Panc1 (cell line): ENCODE results near the gene VAV3. TPM values are rescaled to one million over a fixed set of nuclear protein-coding genes. Genes with fewer than 3 reads are reported as not detected.

Experiments used
- ATAC-seq: fragments of 200-7000 bp; cut with Tn5 transposase; 2 replicates; pipeline ENCODE4 v1.9.1; 2020; ENCODE audit warnings: mild to moderate bottlenecking, moderate library complexity
- BruUV-seq: library from RNA; stranded (reverse); fragments of 400-500 nt; replicated peaks from 2 replicates; lab custom pipeline; 2021; lab: Mats Ljungman, UMichigan
- CTCF ChIA-PET: fragments of 300-600 bp; sonication (Branson Sonifier 250); formaldehyde crosslinking; loops from one replicate; lab custom pipeline; 2022; ENCODE audit warnings: antibody characterized with exemption; lab: Charles Lee
- POLR2A ChIA-PET: fragments of 300-600 bp; sonication (Branson Sonifier 250); formaldehyde crosslinking; loops from one replicate; lab custom pipeline; 2022; ENCODE audit warnings: antibody characterized with exemption; lab: Charles Lee
- DNase-seq: peaks from one replicate; pipeline ENCODE4 v3.0.0-alpha.2; 2010; ENCODE audit warnings: low read depth, low spot score
- H3K27ac ChIP-seq: 2 replicates; pipeline ENCODE4 v1.5.1; 2011; ENCODE audit warnings: mild to moderate bottlenecking, low read length, inconsistent platforms
- H3K27me3 ChIP-seq: fragments of 200-500 bp; sonication (Bioruptor generic); 2 replicates; pipeline ENCODE4 v1.6.0; 2014; ENCODE audit warnings: low read length, inconsistent platforms; ENCODE audit not compliant: control insufficient read depth, insufficient read depth
- H3K36me3 ChIP-seq: fragments of 200-500 bp; sonication (Bioruptor generic); 2 replicates; pipeline ENCODE4 v1.5.1; 2014; ENCODE audit warnings: inconsistent platforms, mild to moderate bottlenecking, low read length, moderate library complexity; ENCODE audit not compliant: control insufficient read depth, insufficient read depth
- H3K4me1 ChIP-seq: 2 replicates; pipeline ENCODE4 v1.5.1; 2011; ENCODE audit warnings: inconsistent platforms, mild to moderate bottlenecking, low read length, moderate library complexity; ENCODE audit not compliant: control insufficient read depth, insufficient read depth
- H3K4me3 ChIP-seq, 2 experiments: 2 replicates each; pipeline ENCODE4 v1.5.1; 2011 to 2012; ENCODE audit warnings: low read depth in 2 of 2, low read length in 2 of 2, mild to moderate bottlenecking in 2 of 2, inconsistent platforms in 1 of 2, moderate library complexity in 1 of 2
- H3K9me3 ChIP-seq: fragments of 200-500 bp; sonication (Bioruptor generic); 2 replicates; pipeline ENCODE4 v1.5.1; 2014; ENCODE audit warnings: low read depth, mild to moderate bottlenecking, inconsistent platforms, low read length, moderate library complexity; ENCODE audit not compliant: control insufficient read depth, insufficient read depth
- CTCF ChIP-seq: fragments of 450-650 bp; IDR thresholded peaks from 2 replicates; pipeline ENCODE4 v1.5.1; 2017; ENCODE audit warnings: mild to moderate bottlenecking
- POLR2AphosphoS5 ChIP-seq: IDR thresholded peaks from 2 replicates; pipeline ENCODE4 v1.6.1; 2012; ENCODE audit warnings: mild to moderate bottlenecking, low read depth, low read length, moderate library complexity
- SIN3A ChIP-seq: IDR thresholded peaks from 2 replicates; pipeline ENCODE4 v1.6.1; 2012; ENCODE audit warnings: low read depth, mild to moderate bottlenecking, low read length, moderate library complexity, borderline replicate concordance; ENCODE audit not compliant: insufficient read depth
- TCF7L2 ChIP-seq: IDR thresholded peaks from 2 replicates; pipeline ENCODE4 v1.6.1; 2011; ENCODE audit warnings: mild to moderate bottlenecking, low read depth, low read length, inconsistent platforms
- in situ Hi-C: cut with HindIII; loops from 2 replicates; pipeline ENCODE4 v1.10.0; 2016; ENCODE audit warnings: low sequenced_read_pairs, low pct_unique_long_range_greater_than_20kb
- intact Hi-C: fragments of 100-400 bp; cut with micrococcal nuclease; formaldehyde crosslinking; loops from one replicate; pipeline ENCODE4 v1.10.0; 2022; ENCODE audit not compliant: unreplicated experiment
- total RNA-seq: library from RNA; stranded (reverse); gene quantifications from one replicate; pipeline ENCODE4 v1.2.1, GENCODE V29; 2021; ENCODE audit not compliant: unreplicated experiment
- TF ChIP-seq, protein P1 (sequence below), 2 experiments: IDR thresholded peaks; 2 replicates each; pipeline ENCODE4 v1.6.1; 2011 to 2012; ENCODE audit warnings: low read depth in 2 of 2, control low read depth in 1 of 2, low read length in 1 of 2, mild to moderate bottlenecking in 1 of 2, moderate library complexity in 1 of 2; ENCODE audit not compliant: insufficient read depth in 1 of 2

VAV3 gene
- total RNA-seq, 1 experiment from 2014 or later = 0.23 TPM

DNA sequence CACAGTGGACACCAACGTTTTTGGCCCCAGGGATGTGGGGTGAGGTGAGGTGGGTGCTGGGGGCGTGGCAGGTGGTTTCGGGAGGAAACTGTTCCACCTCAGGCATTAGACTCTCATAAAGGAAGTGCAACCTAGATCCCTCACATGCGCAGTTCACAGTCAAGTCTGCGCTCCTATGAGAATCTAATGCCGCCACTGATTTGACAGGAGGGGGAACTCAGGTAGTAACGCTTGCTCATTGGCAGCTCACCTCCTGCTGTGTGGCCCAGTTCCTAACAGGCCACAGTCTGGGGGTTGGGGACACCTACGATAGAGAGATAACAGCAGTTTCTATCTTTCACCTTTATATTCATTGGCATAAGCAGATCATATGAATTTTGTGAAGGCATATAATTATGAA is 347.1 kb downstream of the VAV3 start:
- in situ Hi-C loops (no loop called here), intact Hi-C loops (no loop called here)
- TF ChIP-seq CTCF = no peak
- no peak for TF ChIP-seq SIN3A
- no peak for TF ChIP-seq TCF7L2
- TF ChIP-seq POLR2AphosphoS5 = no peak
- TF ChIP-seq, protein P1, sequence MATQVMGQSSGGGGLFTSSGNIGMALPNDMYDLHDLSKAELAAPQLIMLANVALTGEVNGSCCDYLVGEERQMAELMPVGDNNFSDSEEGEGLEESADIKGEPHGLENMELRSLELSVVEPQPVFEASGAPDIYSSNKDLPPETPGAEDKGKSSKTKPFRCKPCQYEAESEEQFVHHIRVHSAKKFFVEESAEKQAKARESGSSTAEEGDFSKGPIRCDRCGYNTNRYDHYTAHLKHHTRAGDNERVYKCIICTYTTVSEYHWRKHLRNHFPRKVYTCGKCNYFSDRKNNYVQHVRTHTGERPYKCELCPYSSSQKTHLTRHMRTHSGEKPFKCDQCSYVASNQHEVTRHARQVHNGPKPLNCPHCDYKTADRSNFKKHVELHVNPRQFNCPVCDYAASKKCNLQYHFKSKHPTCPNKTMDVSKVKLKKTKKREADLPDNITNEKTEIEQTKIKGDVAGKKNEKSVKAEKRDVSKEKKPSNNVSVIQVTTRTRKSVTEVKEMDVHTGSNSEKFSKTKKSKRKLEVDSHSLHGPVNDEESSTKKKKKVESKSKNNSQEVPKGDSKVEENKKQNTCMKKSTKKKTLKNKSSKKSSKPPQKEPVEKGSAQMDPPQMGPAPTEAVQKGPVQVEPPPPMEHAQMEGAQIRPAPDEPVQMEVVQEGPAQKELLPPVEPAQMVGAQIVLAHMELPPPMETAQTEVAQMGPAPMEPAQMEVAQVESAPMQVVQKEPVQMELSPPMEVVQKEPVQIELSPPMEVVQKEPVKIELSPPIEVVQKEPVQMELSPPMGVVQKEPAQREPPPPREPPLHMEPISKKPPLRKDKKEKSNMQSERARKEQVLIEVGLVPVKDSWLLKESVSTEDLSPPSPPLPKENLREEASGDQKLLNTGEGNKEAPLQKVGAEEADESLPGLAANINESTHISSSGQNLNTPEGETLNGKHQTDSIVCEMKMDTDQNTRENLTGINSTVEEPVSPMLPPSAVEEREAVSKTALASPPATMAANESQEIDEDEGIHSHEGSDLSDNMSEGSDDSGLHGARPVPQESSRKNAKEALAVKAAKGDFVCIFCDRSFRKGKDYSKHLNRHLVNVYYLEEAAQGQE (IDR thresholded peaks at IDR 0.05; ENCODE audit: insufficient read depth in 1 of 2, low read depth in 2 of 2, low read length in 1 of 2) = no peak
- ATAC-seq (no peak), DNase-seq (no peak)
- CTCF ChIA-PET = no interaction called here
- POLR2A ChIA-PET = no interaction called here
- Histone ChIP-seq H3K27me3 (no peaks in the 10 kb centered on the region), H3K4me1 (no peaks in the 10 kb centered on the region), H3K9me3 (no peaks in the 10 kb centered on the region), H3K36me3 (no peaks in the 10 kb centered on the region), H3K4me3 (no peak overlapping the region), H3K27ac (no peak overlapping the region)
- no TSS peak for BruUV-seq

- BruUV-seq = no TSS peak
- CTCF ChIA-PET = no interaction called here
Observed at GRCh38 chr1:107617456-107617855, 347.5 kb downstream of the VAV3 start.

More at GRCh38 chr1:107617456-107617855, 347.5 kb downstream of the VAV3 start:
- H3K27me3 ChIP-seq = no peaks in the 10 kb centered on the region
- in situ Hi-C loops (no loop called here), intact Hi-C loops (no loop called here)
- DNase-seq (no peak), ATAC-seq (no peak)
- TF ChIP-seq POLR2AphosphoS5 (no peak), TCF7L2 (no peak), CTCF (no peak), SIN3A (no peak)
- TF ChIP-seq, protein P1 (IDR thresholded peaks at IDR 0.05; ENCODE audit: insufficient read depth in 1 of 2, low read depth in 2 of 2, low read length in 1 of 2) = no peak
- no peaks in the 10 kb centered on the region for H3K4me1 ChIP-seq
- H3K27ac ChIP-seq = no peak overlapping the region
- no peaks in the 10 kb centered on the region for H3K9me3 ChIP-seq
- no peak overlapping the region for H3K4me3 ChIP-seq
- POLR2A ChIA-PET = no interaction called here
- no peaks in the 10 kb centered on the region for H3K36me3 ChIP-seq
